Omental fat pad (tissue), 4 donors: ENCODE measurements around the gene NEK9. TPM values are rescaled to one million over a fixed set of nuclear protein-coding genes. Genes with fewer than 3 reads are reported as not detected.
"Not testable (repeated sequence)": the region's sequence is repeated elsewhere in the genome, so short reads cannot be mapped to it uniquely, and the experiment has no call there.

ENCODE experiments used
- ATAC-seq: fragments of 150-250 bp; one replicate; pipeline ENCODE4 v1.9.1; 2016; ENCODE audit warnings: mild to moderate bottlenecking, moderate library complexity; ENCODE audit not compliant: low FRiP score
- DNase-seq: peaks from one replicate; pipeline ENCODE4 v3.0.0-alpha.2; 2019; ENCODE audit warnings: low spot score
- CTCF ChIP-seq, 3 donors: fragments of 450-650 bp; IDR thresholded peaks; one replicate each; pipeline ENCODE4 v1.5.1; 2016 to 2017; ENCODE audit warnings: antibody characterized with exemption in 3 of 3, mild to moderate bottlenecking in 3 of 3, moderate library complexity in 2 of 3
- total RNA-seq, 4 donors: library from RNA; depleted of rRNA; stranded (reverse); fragments of >200 nt; gene quantifications; one replicate each; pipeline ENCODE4 v1.1.0, GENCODE V29; 2016

Gene NEK9
- total RNA-seq, 4 donors from 2014 or later: 40.1 to 68.3 (median 54.8) TPM

- TF ChIP-seq CTCF (IDR thresholded peaks at IDR 0.05): no peak
- no peak for DNase-seq
- ATAC-seq: no peak
Measured at GRCh38 chr14:75127903-75128595, 1.2 kb upstream of the NEK9 start.

GRCh38 chr14:75127474-75127820 is 599 bp upstream of the NEK9 start:
- not testable (repeated sequence) for ATAC-seq, DNase-seq

GRCh38 chr14:75126121-75126544 is 715 bp downstream of the NEK9 start:
- ATAC-seq: no peak
- DNase-seq: no peak
- no peak for TF ChIP-seq CTCF (IDR thresholded peaks at IDR 0.05)

- no peak for TF ChIP-seq CTCF (IDR thresholded peaks at IDR 0.05)
- no peak for ATAC-seq
- no peak for DNase-seq
Measured at GRCh38 chr14:75125617-75126016, 1.2 kb downstream of the NEK9 start.

DNA sequence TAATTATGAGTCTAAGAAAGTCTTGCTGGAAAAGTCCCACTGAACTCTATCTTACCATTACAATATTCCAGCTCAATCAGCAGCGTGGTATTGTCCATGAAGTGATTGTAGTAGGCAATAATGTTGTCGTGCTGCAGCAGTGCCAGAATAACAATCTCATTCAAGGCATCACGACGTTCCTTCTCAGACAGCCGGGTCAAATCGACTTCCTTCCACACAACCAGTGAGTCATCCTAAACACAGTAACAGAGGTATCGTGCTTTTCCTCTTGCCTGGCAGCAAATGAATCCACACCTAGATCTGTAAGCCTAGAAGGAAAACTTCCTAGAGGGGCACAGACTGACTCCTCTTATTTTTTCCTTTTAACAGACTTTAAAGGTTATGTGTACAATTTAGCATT is 2.9 kb downstream of the NEK9 start:
- DNase-seq (no peak), ATAC-seq (no peak)
- TF ChIP-seq CTCF (IDR thresholded peaks at IDR 0.05): no peak

DNA sequence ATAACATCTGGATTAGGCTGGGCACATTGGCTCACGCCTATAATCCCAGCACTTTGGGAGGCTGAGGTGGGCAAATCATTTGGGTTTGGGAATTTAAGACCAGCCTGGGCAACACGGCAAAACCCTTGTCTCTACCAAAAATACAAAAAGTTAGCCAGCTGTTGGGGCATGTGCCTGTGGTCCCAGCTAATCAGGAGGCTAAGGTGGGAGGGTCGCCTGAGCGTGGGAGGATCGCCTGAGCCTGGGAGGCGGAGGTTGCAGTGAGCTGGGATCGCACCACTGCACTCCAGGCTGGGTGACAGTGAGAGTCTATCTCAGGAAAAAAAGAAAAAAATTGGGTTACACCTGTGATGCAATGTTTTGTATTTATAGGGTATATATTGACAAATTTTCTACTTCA is 5.3 kb downstream of the NEK9 start:
- ATAC-seq: no peak
- DNase-seq: no peak
- no peak for TF ChIP-seq CTCF (IDR thresholded peaks at IDR 0.05)

DNA sequence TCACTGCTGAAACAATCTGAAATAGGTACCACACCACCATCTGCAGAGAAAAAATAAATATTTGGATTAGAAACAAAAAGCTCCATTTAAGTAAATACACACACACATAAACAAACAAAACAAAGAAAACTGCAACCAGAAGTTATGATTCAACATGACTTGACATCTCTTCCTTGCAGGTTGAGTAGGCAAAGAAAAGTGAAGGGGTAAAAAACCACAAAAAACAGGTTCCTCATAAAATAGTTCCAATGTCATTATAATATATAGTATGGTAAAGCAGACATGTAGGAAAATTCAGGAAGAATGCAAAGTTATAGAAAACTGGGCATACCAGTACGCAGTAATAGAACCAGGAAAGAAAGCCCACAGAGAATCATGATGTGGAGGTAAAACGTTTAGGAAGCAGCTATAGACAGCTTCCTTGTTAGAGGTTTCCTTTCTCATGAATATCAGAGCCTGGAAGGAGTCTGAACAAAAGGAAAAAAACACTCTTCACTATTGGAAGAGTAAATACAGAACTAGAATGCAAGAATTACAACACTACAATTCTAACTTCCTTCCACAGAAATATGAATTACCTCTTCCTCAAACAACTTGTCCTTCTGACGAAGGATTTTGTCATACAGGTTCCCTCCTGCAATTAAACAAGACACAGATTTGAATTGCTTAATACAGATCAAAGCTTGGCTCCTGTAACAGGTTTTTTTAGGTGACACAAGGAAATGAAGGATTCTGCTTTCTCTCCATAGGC is 6.1 kb downstream of the NEK9 start:
- DNase-seq (no peak), ATAC-seq (no peak)
- TF ChIP-seq CTCF (IDR thresholded peaks at IDR 0.05): no peak
